ENCODE measurements around the gene GRIN2A.

Gene GRIN2A

GRCh38 chr16:9860876-9861275, 321.4 kb downstream of the GRIN2A start:
- DNase-seq (ENCODE audit: low read depth in 2 of 2), result no peak

DNA sequence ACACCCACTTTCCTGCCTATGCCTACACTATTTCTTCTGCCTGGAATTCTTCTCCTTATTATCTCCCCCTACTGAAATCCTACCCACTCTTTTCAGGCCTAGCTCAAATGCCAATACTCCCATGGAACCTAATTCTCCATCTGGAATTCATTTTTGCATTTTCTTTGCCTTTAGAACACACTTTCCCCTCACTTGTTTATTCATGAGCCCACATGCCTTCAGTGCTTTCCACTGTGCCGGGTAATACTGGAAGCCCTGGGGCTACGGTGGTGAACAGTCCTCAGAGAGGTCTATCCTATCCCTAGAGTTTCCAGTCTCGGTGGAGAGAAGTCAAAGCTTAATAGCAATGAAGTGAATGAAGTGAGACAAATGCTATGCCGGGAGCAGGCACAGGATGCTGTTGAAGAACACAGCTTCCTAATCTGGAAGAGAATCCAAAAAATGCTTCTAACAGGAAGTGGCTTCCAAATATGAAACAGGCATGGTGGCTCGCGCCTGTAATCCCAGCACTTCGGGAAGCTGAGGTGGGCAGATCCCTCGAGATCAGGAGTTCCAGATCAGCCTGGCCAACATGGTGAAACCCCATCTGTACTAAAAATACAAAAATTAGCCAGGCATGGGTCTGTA, 322.4 kb downstream of the GRIN2A start:
- no peak for DNase-seq (ENCODE audit: low read depth in 2 of 2)

GRCh38 chr16:9854675-9855074, 327.6 kb downstream of the GRIN2A start:
- DNase-seq (ENCODE audit: low read depth in 2 of 2), result no peak

GRCh38 chr16:9852003-9852402, 330.2 kb downstream of the GRIN2A start:
- DNase-seq (ENCODE audit: low read depth in 2 of 2), result no peak

DNA sequence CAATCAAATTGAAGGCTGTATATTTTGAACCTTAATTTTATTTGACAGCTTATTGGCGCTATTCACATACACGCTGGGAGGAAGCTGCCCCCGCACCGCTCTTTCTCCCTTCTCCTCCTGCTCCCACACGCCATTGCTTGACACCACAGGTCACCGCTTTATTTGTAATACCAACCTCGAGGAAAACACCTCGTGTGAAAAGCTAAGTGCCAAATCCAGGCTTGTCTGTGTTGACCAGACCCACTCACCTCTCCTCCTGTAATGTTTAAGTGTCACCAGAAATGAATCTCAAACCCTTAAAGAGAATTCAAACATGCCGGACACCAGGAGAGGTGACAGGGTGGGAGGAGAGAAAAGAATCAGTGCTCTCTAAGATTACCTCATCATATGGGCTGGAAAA, 331.4 kb downstream of the GRIN2A start:
- no peak for DNase-seq (ENCODE audit: low read depth in 2 of 2)

DNA sequence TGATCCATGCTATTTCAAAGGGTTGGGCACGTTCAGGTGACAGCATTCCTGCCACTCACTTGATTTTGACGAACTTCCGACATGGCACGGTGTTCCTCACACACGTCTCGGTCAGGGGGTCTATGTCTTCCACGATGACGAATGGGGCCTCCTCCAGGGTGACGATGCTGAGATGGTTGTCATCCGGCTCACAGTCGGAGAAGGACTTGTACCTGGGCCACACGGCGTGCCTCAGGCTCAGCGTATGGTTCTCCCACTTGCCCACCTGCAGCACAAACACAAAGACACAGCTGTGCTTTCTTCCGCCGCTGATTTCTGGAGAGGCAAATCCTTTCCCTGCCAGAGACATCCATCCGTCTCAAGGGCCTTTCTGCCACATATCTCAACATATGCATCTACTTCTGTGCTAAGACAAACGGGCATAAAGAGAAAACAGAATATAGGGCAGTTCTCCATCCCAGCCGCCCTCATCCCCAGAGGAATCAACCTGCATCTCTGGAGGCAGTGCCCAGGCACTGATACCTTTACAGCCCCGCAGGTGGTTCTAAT, 332.5 kb downstream of the GRIN2A start:
- DNase-seq (ENCODE audit: low read depth in 2 of 2), result no peak

DNA sequence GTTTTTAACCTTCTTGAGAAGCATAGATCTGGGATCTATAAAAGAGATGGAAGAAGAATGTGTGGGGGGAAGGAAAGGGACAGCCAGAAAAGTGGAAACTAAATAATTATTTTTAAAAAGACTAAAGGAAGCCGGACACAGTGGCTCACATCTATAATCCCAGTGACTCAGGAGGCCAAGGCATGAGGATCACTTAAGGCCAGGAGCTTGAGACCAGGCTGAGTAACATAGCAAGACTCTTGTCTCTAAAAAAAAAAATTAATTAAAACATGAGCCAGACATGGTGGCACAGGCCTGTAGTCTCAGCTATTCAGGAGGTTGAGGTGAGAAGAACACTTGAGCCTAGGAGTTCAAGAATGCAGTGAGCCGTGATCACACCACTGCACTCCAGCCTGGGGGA, 335.1 kb downstream of the GRIN2A start:
- DNase-seq (ENCODE audit: low read depth in 2 of 2), result no peak

GRCh38 chr16:9846362-9847099, 335.7 kb downstream of the GRIN2A start:
- no peak for DNase-seq (ENCODE audit: low read depth in 2 of 2)

DNA sequence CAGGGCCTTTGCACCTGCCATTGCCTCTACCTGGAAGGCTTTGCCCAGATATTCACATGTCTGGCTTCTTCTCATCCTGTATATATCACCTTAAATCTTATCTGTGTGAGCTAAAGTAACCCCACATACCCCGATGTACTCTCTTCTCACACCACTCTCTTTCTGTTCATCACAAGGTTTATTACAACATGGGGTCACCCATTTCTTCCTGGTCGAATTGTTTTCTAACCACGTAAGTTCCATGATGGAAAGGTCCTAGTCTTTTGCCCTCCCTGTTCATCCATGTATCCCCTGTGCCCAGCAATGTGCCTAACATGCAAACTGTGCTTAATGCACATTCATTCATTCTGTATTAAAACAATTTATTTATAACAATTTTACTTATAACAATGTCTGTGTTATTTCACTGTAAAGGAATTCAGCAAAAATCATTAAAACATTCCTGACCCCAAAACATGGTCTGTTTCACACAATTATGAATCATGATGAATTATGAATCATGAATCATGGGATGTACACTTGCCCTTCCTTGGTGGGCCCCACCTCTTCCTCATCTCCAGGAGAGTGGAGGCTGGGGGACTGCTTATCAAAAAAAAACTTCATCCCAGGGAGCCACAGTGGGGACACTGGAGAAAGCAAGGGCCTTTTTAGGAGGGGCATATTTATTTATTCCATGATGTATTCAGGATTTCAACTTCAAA, 336.4 kb downstream of the GRIN2A start:
- no peak for DNase-seq (ENCODE audit: low read depth in 2 of 2)

- no peak for DNase-seq (ENCODE audit: low read depth in 2 of 2)
These were observed 337.9 kb downstream of the GRIN2A start for GRCh38 chr16:9844361-9844760.

- DNase-seq (ENCODE audit: low read depth in 2 of 2), result no peak
These were observed 338.7 kb downstream of the GRIN2A start for GRCh38 chr16:9843424-9844018.

DNA sequence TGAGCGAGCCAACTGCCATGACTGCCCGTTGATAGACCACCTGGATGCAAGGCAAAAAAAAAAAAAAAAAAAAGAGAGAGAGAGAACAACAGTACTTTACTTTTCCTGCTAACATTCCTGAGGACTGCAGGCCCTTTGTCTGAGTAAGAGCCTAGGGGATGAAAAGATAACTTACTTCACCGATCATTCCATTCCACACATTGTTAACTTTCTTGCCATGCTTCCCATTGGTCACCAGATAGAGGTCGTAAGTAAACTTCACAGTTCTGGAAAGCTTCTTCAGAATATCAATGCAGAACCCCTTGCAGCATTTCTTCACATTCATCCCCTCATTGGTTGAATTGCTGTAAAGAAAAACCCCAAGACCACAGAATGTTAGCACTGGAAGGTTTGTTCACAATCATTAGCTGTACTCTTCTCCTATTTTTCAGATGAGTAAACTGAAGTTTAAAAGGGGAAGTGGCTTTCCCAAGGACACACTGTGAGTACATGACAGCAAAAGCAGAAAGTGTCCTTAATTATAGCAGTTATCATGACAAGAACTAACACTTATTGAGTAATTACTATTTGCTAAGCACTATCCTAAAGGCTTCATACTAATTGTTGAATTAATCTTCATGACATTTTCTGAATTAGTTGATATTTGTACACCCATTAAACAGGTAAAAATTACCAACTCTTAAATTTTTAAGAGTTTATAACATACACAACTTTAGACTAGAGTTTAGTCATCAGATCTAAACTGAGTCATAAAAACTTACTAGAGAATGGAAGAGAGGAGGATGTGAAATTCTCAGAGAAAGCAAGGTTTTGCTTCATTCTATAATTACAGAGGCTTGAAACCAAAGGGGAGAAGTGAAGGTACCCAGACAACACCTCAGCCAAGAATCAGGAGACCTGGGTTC, 341.2 kb downstream of the GRIN2A start:
- DNase-seq (ENCODE audit: low read depth in 2 of 2), result no peak

GRCh38 chr16:9837481-9837880, 344.7 kb downstream of the GRIN2A start:
- DNase-seq (ENCODE audit: low read depth in 2 of 2), result no peak

- DNase-seq (ENCODE audit: low read depth in 2 of 2), result no peak
These were observed 346.0 kb downstream of the GRIN2A start for GRCh38 chr16:9836118-9836736.

DNA sequence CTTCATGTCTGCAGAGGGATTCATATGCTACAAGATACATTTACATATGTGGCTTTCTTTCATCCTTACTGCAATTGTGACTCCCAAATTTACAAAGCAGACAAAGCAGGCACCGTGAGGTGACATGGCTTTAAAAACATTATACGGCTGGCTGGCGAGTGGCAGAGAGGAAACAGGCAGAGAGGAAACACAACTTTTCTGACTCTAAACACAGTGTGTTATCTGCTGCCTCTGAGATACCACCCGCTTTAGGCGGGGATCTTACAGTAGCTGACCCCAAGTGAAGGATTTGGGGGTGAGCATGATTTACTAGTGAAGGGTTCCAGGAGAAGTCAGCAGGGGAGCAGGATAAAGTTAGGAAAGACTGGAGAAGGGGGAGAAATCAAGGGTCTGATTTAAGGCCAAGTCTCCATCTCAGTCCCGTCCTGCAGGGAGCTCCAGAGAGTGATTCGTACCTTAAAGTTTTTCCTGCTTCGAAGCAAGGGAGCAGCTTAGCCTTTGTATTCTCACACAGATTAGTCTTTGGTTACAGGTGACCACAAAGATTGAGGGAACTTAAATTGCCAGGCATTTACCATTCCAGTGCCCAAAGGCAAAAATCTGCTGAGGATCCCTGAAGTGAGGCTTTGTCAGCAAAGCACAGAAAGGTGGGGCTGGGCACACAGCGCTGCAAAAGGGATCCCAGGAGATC, 355.0 kb downstream of the GRIN2A start:
- DNase-seq (ENCODE audit: low read depth in 2 of 2), result no peak

GRCh38 chr16:9826656-9827055, 355.6 kb downstream of the GRIN2A start:
- DNase-seq (ENCODE audit: low read depth in 2 of 2), result no peak

DNA sequence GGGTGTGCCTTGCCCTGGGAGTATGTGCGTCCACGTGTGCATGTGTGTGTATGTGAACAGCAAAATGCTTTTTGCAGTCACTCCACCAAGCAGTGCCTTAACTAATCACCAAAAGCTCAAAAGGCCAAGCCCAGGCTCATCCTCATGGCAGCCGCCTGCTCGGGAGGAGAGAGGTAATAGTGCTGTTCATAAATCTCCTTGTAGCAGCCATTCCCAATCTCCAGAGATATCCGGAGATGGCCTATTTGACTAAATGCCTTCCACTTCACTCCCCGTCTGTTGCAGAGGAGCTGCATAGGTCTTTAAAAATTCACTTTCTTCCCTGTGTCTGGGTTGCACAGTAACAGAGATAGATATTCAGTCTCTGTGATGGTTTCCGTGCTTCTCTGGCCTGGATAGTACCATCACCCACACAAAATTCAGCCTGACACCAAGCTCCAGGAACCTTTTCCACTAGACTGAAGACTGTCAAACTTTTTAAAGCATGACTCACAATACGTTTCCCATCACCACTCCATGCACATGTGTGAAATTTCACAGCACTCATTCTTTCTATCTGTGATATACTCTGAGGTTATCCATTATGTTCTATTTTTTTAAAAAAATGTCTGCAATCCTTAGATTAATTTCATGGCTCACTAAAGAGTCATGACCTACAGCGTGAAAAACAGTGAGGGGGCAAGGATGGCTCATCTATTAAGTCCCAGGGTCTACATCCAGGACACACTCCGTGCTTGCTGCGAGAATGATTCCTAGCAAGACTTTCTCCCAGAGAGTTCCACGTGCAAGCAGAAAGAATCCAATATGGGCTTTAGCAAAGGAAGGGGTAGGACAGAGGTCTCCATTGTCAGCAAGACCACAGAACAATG, 357.8 kb downstream of the GRIN2A start:
- DNase-seq (ENCODE audit: low read depth in 2 of 2), result no peak

- DNase-seq (ENCODE audit: low read depth in 2 of 2), result no peak
These were observed 358.7 kb downstream of the GRIN2A start for GRCh38 chr16:9823510-9823909.

DNA sequence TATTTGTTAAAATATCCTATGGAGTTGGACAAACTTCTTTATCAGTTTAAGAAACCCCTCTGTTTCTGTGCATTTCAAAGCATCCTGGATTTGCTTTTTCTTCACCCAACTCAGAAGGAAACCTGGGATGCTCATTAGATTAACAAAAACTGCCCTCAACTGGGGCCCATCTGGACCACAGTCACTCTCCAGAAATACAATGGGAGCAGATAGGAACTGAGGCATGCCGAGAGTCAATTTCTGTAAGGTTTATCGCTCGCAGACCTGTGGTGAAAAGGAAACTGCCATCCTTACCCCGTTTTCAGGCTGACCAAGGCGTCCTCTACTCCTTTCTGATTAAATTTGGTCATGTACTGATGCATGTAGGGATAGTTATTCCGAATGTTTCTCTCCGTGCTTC, 360.3 kb downstream of the GRIN2A start:
- no peak for DNase-seq (ENCODE audit: low read depth in 2 of 2)

Data from stimulated activated CD4-positive, alpha-beta T cell treated with anti-CD3 and anti-CD28 coated beads, Interleukin-1b, Interleukin-23, amount 100 ng/mL, for 4 hours (primary cell).